Measurements from ENCODE around the gene CDC73.

GRCh38 chr1:193265716-193266115, 143.9 kb downstream of the CDC73 start:
- TF ChIP-seq ZNF274 (IDR thresholded peaks at IDR 0.05; ENCODE audit: low read depth, low read length) (no peak), CTCF (IDR thresholded peaks at IDR 0.05 in 2 of 3, conservative IDR thresholded peaks at IDR 0.05 in 1 of 3; ENCODE audit: borderline replicate concordance in 1 of 3, insufficient read depth in 1 of 3, low read depth in 2 of 3, low read length in 2 of 3) (no peak), REST (IDR thresholded peaks at IDR 0.05; ENCODE audit: low read depth) (no peak), FOSL1 (IDR thresholded peaks at IDR 0.05; ENCODE audit: low read depth) (no peak), EZH2 (IDR thresholded peaks at IDR 0.05) (no peak), SP1 (IDR thresholded peaks at IDR 0.05; ENCODE audit: low read depth) (no peak), MAX (IDR thresholded peaks at IDR 0.05) (no peak), TCF7L2 (IDR thresholded peaks at IDR 0.05; ENCODE audit: borderline replicate concordance, extremely low read depth, insufficient read depth, insufficient read length) (no peak), EGR1 (IDR thresholded peaks at IDR 0.05; ENCODE audit: low read depth) (no peak), POLR2A (IDR thresholded peaks at IDR 0.05; ENCODE audit: borderline replicate concordance, extremely low read depth, insufficient read depth, insufficient read length) (no peak), CEBPB (IDR thresholded peaks at IDR 0.05; ENCODE audit: low read depth) (no peak), YY1 (IDR thresholded peaks at IDR 0.05; ENCODE audit: extremely low read depth, insufficient replicate concordance, low read depth, low read length) (no peak)

All from HCT116 (cell line).